Neutrophil (primary cell): Measurements from ENCODE around the gene TTC38.

Experiments
- H3K27ac ChIP-seq: fragments of 200-600 bp; sonication (generic); 2 replicates; pipeline ENCODE4 v1.5.1; 2016; ENCODE audit warnings: mild to moderate bottlenecking, moderate library complexity
- H3K27me3 ChIP-seq: fragments of 200-600 bp; sonication (generic); 2 replicates; pipeline ENCODE4 v1.6.0; 2016; ENCODE audit warnings: mild to moderate bottlenecking
- H3K36me3 ChIP-seq: fragments of 200-600 bp; sonication (generic); 2 replicates; pipeline ENCODE4 v1.5.1; 2017
- H3K4me1 ChIP-seq, 2 experiments: fragments of 200-600 bp in 1 of 2; sonication (generic) in 1 of 2; 1 replicate in 1 of 2; 2 replicates in 1 of 2; pipeline versions ENCODE4 v1.5.1 to v1.6.1; 2013 to 2016; ENCODE audit warnings: low read depth in 1 of 2, low read length in 1 of 2, mild to moderate bottlenecking in 1 of 2, moderate library complexity in 1 of 2; ENCODE audit not compliant: control insufficient read depth in 1 of 2, insufficient read depth in 1 of 2
- H3K4me3 ChIP-seq, 2 experiments: fragments of 200-600 bp in 1 of 2; sonication (generic) in 1 of 2; 1 replicate in 1 of 2; 2 replicates in 1 of 2; pipeline ENCODE4 v1.5.1; 2013 to 2016; ENCODE audit warnings: low read depth in 1 of 2, low read length in 1 of 2, mild to moderate bottlenecking in 1 of 2, moderate library complexity in 1 of 2
- H3K9me3 ChIP-seq: fragments of 200-600 bp; sonication (generic); 2 replicates; pipeline ENCODE4 v1.5.1; 2016
- TF ChIP-seq, protein P1 (sequence below): fragments of 200-600 bp; sonication (generic); IDR thresholded peaks from 2 replicates; pipeline ENCODE4 v1.5.1; 2016; ENCODE audit warnings: antibody characterized with exemption

The TTC38 gene

DNA sequence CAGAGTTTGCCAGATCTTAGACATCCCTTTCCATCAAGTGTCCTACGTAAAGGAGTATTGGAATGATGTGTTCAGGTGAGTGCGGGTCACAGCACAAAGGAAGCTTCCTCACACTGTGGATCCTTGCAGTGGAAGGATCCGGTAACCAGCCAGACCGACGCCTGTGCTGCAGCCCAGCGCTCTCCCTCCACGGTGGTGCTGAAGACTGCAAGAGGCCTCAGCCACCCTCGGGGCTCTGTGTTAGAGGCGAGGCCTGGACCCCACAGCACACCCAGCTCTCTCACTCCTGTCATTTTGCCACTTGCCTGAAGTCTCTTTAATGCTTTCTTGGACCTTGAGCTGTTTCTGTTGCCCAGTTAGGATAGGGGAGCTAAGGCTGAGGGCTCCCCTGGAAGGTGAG, 70.1 kb downstream of the TTC38 start:
- Histone ChIP-seq H3K9me3 (no peaks in the 10 kb centered on the region), H3K4me3 (no peak overlapping the region), H3K27me3 (no peaks in the 10 kb centered on the region), H3K4me1 (peaks cover 12 to 16% of the 10 kb centered on the region in 2 experiments), H3K27ac (no peak overlapping the region), H3K36me3 (peaks cover 47% of the 10 kb centered on the region)
- TF ChIP-seq, protein P1, sequence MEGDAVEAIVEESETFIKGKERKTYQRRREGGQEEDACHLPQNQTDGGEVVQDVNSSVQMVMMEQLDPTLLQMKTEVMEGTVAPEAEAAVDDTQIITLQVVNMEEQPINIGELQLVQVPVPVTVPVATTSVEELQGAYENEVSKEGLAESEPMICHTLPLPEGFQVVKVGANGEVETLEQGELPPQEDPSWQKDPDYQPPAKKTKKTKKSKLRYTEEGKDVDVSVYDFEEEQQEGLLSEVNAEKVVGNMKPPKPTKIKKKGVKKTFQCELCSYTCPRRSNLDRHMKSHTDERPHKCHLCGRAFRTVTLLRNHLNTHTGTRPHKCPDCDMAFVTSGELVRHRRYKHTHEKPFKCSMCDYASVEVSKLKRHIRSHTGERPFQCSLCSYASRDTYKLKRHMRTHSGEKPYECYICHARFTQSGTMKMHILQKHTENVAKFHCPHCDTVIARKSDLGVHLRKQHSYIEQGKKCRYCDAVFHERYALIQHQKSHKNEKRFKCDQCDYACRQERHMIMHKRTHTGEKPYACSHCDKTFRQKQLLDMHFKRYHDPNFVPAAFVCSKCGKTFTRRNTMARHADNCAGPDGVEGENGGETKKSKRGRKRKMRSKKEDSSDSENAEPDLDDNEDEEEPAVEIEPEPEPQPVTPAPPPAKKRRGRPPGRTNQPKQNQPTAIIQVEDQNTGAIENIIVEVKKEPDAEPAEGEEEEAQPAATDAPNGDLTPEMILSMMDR = no peak

DNA sequence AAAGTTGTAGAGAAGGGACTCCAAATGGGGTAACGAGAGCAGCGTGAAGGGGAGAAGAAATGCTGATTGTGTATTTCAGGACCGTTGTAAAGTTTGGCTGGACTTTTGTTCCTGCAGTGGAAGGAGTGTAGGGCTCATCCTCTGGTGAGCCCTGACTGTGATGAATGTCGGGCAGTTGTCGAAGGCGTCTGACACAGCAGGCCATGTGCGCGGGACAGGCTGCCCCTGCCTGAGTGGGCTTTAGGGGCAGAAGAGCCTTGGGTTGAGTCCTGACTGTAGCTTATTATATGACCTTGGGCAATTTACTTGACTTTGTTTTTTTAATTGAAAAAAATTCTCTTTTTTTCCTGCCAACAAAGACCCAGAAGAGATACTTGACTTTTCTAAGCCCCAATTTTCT, 70.8 kb downstream of the TTC38 start:
- Histone ChIP-seq H3K27ac (no peak overlapping the region), H3K9me3 (no peaks in the 10 kb centered on the region), H3K27me3 (no peaks in the 10 kb centered on the region), H3K4me3 (no peak overlapping the region), H3K4me1 (peaks cover 12 to 16% of the 10 kb centered on the region in 2 experiments), H3K36me3 (peaks cover 53% of the 10 kb centered on the region)
- TF ChIP-seq, protein P1 = no peak

DNA sequence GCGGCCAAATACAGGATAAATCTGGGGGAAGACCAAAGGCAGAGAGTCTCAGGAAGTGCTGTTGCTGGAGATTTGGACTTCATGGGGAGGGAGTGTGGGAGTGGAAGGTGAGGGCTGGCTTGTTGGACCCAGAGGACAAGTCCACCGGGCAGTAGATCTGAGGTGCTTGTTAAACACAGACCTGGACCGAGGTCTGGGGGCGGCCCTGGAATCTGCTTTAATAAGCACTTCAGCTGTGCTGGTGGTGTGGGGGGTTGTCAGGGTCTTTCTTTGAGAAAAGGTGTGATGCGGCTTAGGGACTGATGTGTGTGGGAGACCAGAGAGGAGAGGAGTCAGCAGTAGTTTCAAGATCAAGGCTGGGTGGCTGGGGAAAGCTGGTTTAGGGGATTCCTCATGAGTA, 72.1 kb downstream of the TTC38 start:
- Histone ChIP-seq H3K4me3 (no peak overlapping the region), H3K36me3 (peaks cover 65% of the 10 kb centered on the region), H3K4me1 (peaks cover 11 to 13% of the 10 kb centered on the region in 2 experiments), H3K27ac (no peak overlapping the region), H3K27me3 (no peaks in the 10 kb centered on the region), H3K9me3 (no peaks in the 10 kb centered on the region)
- TF ChIP-seq, protein P1 = no peak

DNA sequence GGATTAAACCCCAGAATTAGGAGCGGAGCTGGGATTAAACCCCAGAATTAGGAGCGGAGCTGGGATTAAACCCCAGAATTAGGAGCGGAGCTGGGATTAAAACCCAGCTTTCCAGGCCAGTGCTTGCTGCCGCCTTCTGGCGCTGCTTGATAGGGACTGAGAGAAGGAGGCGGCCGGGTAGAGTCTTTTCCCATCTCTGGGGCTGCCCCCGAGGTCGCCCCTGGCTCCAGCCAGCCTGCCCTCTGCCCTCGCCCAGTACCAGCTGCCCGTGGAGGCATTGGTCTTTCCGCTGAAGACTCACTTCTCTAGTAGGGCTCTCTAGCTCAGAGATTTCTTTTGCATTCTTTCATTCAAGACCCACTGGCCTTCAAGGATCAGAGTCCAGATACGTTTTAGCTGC, 72.9 kb downstream of the TTC38 start:
- no peak overlapping the region for H3K4me3 ChIP-seq
- H3K27ac ChIP-seq = no peak overlapping the region
- TF ChIP-seq, protein P1 = no peak
- H3K4me1 ChIP-seq = peaks cover 9 to 11% of the 10 kb centered on the region in 2 experiments
- no peaks in the 10 kb centered on the region for H3K9me3 ChIP-seq
- H3K27me3 ChIP-seq = no peaks in the 10 kb centered on the region
- H3K36me3 ChIP-seq = peaks cover 72% of the 10 kb centered on the region
